A673 (cell line): ENCODE data around the gene PSMC6. TPM values are rescaled to one million over a fixed set of nuclear protein-coding genes. Genes with fewer than 3 reads are reported as not detected.
"Not testable (repeated sequence)": the region's sequence is repeated elsewhere in the genome, so short reads cannot be mapped to it uniquely, and the experiment has no call there.

Experiments used
- BruUV-seq: library from RNA; stranded (reverse); fragments of 400-500 nt; replicated peaks from 2 replicates; lab custom pipeline; 2021; lab: Mats Ljungman, UMichigan
- CTCF ChIA-PET: fragments of 300-600 bp; sonication (Branson Sonifier 250); formaldehyde crosslinking; loops from one replicate; lab custom pipeline; 2022; ENCODE audit warnings: antibody characterized with exemption; lab: Charles Lee
- POLR2A ChIA-PET: fragments of 300-600 bp; sonication (Branson Sonifier 250); formaldehyde crosslinking; loops from one replicate; lab custom pipeline; 2022; ENCODE audit warnings: antibody characterized with exemption; ENCODE audit not compliant: low non-redundant PET; lab: Charles Lee
- DNase-seq: peaks from one replicate; pipeline ENCODE4 v3.0.0-alpha.2; 2015; ENCODE audit warnings: low spot score
- H3K27ac ChIP-seq: fragments of 200-600 bp; sonication (generic); 2 replicates; pipeline ENCODE4 v1.5.1; 2016; ENCODE audit warnings: mixed run types, low read depth, mild to moderate bottlenecking, mixed read lengths, antibody characterized with exemption, low read length; ENCODE audit not compliant: poor library complexity, severe bottlenecking
- H3K27me3 ChIP-seq: fragments of 200-600 bp; sonication (generic); replicated peaks from 2 replicates; pipeline ENCODE4 v1.6.1; 2017; ENCODE audit warnings: mixed run types, low read depth, mild to moderate bottlenecking, mixed read lengths, antibody characterized with exemption, low read length; ENCODE audit not compliant: insufficient read depth, poor library complexity
- H3K36me3 ChIP-seq: fragments of 200-600 bp; sonication (generic); 2 replicates; pipeline ENCODE4 v1.6.1; 2016; ENCODE audit warnings: mixed run types, mild to moderate bottlenecking, mixed read lengths, antibody characterized with exemption, low read length; ENCODE audit not compliant: insufficient read depth, poor library complexity, severe bottlenecking
- H3K4me1 ChIP-seq: fragments of 200-600 bp; sonication (generic); 2 replicates; pipeline ENCODE4 v1.6.1; 2017; ENCODE audit warnings: mixed run types, mild to moderate bottlenecking, mixed read lengths, antibody characterized with exemption, low read length; ENCODE audit not compliant: insufficient read depth, poor library complexity, severe bottlenecking
- H3K4me3 ChIP-seq: fragments of 200-600 bp; sonication (generic); 2 replicates; pipeline ENCODE4 v1.5.1; 2016; ENCODE audit warnings: low read depth, mixed run types, mild to moderate bottlenecking, mixed read lengths, low read length; ENCODE audit not compliant: poor library complexity, severe bottlenecking
- H3K9me3 ChIP-seq: fragments of 200-600 bp; sonication (generic); 2 replicates; pipeline ENCODE4 v1.6.1; 2016; ENCODE audit warnings: mixed run types, low read depth, mild to moderate bottlenecking, mixed read lengths, antibody characterized with exemption, low read length; ENCODE audit not compliant: poor library complexity, severe bottlenecking
- CTCF ChIP-seq: fragments of 300-800, 200-600 bp; sonication (generic); conservative IDR thresholded peaks from 2 replicates; pipeline ENCODE4 v1.5.1; 2017; ENCODE audit warnings: low read depth, mild to moderate bottlenecking, antibody characterized with exemption, low read length, moderate library complexity, mixed read lengths
- EZH2 ChIP-seq: fragments of 200-600 bp; sonication (generic); IDR thresholded peaks from 2 replicates; pipeline ENCODE4 v1.6.1; 2017; ENCODE audit warnings: borderline replicate concordance, low read depth, mild to moderate bottlenecking, mixed read lengths, antibody characterized with exemption, low read length; ENCODE audit not compliant: poor library complexity, severe bottlenecking
- intact Hi-C: fragments of 100-400 bp; cut with micrococcal nuclease; formaldehyde crosslinking; loops from one replicate; pipeline ENCODE4 v1.10.0; 2022; ENCODE audit not compliant: unreplicated experiment
- total RNA-seq: library from RNA; stranded (reverse); gene quantifications from 2 replicates; pipeline ENCODE4 v1.2.3, GENCODE V29; 2021

Gene PSMC6
- total RNA-seq, 1 experiment from 2014 or later = 190 TPM

DNA sequence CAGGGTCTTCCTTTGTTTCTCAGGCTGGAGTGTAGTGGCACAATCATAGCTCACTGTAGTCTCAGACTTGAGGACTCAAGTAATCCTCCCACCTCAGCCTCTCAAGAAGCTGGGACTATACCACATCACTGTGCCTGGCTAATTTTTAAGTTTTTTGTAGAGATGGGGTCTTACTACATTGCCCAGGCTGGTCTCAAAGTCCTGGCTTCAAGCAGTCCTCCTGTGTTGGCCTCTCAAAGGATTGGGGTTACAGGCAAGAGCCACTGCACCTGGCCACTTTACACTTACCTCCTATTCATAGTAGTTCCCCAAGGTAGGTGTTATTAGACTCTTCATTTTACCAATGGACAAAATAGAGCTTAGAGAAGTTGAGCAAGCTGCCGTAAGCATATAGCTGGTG is 52.1 kb downstream of the PSMC6 start:
- CTCF ChIA-PET = no interaction called here
- Histone ChIP-seq H3K9me3 (no peaks in the 10 kb centered on the region), H3K36me3 (peaks cover 9% of the 10 kb centered on the region), H3K27ac (no peak overlapping the region), H3K4me1 (no peaks in the 10 kb centered on the region), H3K27me3 (no peaks in the 10 kb centered on the region), H3K4me3 (no peak overlapping the region)
- TF ChIP-seq EZH2 (no peak), CTCF (no peak)
- no TSS peak for BruUV-seq
- DNase-seq = no peak
- POLR2A ChIA-PET = no interaction called here
- intact Hi-C loops = no loop called here

GRCh38 chr14:52762923-52763322 is 55.9 kb downstream of the PSMC6 start:
- POLR2A ChIA-PET = not testable (repeated sequence)

DNA sequence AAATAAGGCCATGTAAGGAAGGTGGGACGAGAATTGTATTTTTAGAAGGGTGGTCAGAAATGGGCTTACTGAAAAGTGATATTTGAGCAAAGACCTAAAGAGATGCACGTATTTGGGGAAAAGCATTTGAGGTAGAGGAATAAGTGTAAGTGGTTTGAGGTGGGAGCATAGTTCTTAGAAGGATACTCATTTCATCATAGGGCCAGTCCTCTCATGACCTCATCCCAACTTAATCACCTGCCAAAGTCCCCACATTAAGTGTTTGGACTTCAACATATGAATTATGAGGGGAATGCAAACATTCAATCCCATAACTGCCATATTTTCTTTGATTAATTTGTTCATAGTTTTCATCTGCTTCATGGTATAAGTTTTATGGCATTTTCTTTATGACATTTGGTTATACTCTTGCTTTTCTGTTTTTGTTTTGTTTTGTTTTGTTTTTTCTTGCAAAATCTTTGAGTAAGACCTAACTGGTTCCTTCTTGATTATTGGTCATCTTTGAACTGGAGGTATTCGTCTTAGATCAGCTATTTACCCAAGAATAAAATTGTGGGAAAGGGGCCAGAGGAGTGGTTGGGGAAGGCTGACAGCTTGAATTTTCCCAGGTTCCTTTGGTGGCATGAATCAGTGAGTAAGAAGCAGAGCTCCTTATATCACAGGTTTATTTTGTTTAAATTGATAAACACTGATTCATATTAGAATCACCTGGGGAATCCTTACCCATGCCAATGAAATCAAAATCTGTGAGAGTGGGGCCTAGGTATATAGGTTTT is 60.2 kb downstream of the PSMC6 start:
- Histone ChIP-seq H3K9me3 (no peaks in the 10 kb centered on the region), H3K27ac (no peak overlapping the region), H3K36me3 (peaks cover 12% of the 10 kb centered on the region), H3K4me1 (no peaks in the 10 kb centered on the region), H3K27me3 (no peaks in the 10 kb centered on the region), H3K4me3 (no peak overlapping the region)
- BruUV-seq = no TSS peak
- no peak for DNase-seq
- CTCF ChIA-PET = no interaction called here
- intact Hi-C loops = no loop called here
- POLR2A ChIA-PET = no interaction called here
- TF ChIP-seq EZH2 (no peak), CTCF (no peak)

More at GRCh38 chr14:52762923-52763322, 55.9 kb downstream of the PSMC6 start:
- BruUV-seq, H3K4me3 ChIP-seq, CTCF ChIA-PET, H3K27ac ChIP-seq, H3K36me3 ChIP-seq, intact Hi-C loops, H3K27me3 ChIP-seq, H3K9me3 ChIP-seq, H3K4me1 ChIP-seq, DNase-seq: not testable (repeated sequence)

DNA sequence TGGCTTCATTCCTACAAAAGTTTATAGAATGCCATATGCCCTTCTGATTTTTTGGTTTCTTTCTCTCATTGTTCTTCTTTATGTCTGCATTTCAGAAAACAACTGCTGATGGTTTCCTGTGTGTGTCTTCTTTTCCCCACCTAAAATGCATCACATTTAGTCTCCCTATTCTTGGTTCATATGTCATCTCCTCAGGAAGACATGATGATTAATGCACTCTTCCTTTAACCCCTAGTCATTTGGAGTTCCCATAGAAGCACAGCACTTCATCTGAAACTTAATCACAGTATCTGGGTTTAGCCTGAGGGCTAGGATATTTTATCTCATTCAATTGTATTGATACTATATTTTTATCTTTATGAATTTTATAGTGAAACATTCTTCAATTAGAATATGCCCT is 62.9 kb downstream of the PSMC6 start:
- TF ChIP-seq EZH2 (no peak), CTCF (no peak)

More for the DNA sequence above, 62.9 kb downstream of the PSMC6 start:
- intact Hi-C loops = no loop called here
- H3K4me3 ChIP-seq = no peak overlapping the region
- H3K9me3 ChIP-seq = no peaks in the 10 kb centered on the region
- peaks cover 18% of the 10 kb centered on the region for H3K36me3 ChIP-seq
- DNase-seq = no peak
- BruUV-seq = no TSS peak
- H3K27ac ChIP-seq = no peak overlapping the region
- ChIA-PET POLR2A (no interaction called here), CTCF (no interaction called here)
- no peaks in the 10 kb centered on the region for H3K27me3 ChIP-seq
- no peaks in the 10 kb centered on the region for H3K4me1 ChIP-seq
